ENCODE measurements around the gene KRTAP10-1.

Gene KRTAP10-1

DNA sequence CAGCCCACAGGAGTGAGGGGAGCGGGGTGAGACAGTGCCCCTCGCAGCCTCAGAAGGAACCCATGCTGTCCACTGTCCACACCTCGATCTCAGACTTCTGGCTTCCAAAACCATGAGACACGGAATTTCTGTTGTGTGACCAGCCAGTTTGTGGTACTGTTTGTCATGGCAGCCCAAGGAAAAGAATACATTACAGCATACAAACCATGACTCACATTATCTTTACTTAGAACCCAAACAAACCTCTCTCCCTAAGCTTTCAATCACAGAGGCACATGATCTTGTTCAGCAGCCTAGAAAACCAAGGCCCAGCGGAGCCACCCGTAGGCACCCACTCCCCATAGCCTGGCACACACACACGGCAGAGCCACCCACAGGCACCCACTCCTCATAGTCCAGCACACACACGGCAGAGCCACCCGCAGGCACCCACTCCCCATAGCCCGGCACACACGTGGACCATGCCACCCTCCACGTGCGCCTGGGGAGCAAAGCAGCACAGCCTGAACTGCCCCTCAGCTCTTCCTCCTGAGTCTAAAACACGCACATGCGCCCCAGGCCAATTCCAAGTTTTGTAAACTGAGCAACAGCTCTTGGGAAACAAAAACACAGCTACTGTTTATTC lies 33.1 kb upstream of the KRTAP10-1 start:
- TF ChIP-seq, protein P1, sequence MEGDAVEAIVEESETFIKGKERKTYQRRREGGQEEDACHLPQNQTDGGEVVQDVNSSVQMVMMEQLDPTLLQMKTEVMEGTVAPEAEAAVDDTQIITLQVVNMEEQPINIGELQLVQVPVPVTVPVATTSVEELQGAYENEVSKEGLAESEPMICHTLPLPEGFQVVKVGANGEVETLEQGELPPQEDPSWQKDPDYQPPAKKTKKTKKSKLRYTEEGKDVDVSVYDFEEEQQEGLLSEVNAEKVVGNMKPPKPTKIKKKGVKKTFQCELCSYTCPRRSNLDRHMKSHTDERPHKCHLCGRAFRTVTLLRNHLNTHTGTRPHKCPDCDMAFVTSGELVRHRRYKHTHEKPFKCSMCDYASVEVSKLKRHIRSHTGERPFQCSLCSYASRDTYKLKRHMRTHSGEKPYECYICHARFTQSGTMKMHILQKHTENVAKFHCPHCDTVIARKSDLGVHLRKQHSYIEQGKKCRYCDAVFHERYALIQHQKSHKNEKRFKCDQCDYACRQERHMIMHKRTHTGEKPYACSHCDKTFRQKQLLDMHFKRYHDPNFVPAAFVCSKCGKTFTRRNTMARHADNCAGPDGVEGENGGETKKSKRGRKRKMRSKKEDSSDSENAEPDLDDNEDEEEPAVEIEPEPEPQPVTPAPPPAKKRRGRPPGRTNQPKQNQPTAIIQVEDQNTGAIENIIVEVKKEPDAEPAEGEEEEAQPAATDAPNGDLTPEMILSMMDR (IDR thresholded peaks at IDR 0.05; ENCODE audit: low read depth, low read length): no peak
- no peak overlapping the region for H3K4me3 ChIP-seq (ENCODE audit: low read depth, low read length)

- no peak overlapping the region for H3K4me3 ChIP-seq (ENCODE audit: low read depth, low read length)
- TF ChIP-seq, protein P1 (IDR thresholded peaks at IDR 0.05; ENCODE audit: low read depth, low read length): no peak
Observed at GRCh38 chr21:44571844-44572782, 32.1 kb upstream of the KRTAP10-1 start.

DNA sequence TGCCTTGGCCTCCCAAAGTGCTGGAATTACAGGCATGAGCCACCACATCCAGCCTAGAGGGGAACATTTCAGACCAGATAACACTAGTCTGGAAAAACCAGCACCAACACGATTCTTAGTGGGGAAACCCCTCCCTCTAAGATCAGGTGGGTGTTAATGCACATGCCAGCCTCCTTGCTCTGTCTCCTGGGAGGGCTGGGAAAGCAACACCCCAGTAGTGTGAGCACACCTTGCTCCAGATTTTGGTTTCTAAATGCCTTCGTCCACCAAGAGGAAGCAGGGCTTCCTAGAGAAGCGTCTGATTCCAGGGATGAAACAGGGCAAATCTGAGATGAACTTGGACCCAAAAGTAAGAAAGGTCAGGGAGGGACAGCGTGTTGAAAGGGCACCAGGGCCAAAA lies 31.3 kb upstream of the KRTAP10-1 start:
- H3K4me3 ChIP-seq (ENCODE audit: low read depth, low read length): no peak overlapping the region
- TF ChIP-seq, protein P1 (IDR thresholded peaks at IDR 0.05; ENCODE audit: low read depth, low read length): no peak

GRCh38 chr21:44569861-44570517 lies 30.0 kb upstream of the KRTAP10-1 start:
- TF ChIP-seq, protein P1 (IDR thresholded peaks at IDR 0.05; ENCODE audit: low read depth, low read length): no peak
- no peak overlapping the region for H3K4me3 ChIP-seq (ENCODE audit: low read depth, low read length)

GRCh38 chr21:44568667-44569556 lies 28.9 kb upstream of the KRTAP10-1 start:
- TF ChIP-seq, protein P1 (IDR thresholded peaks at IDR 0.05; ENCODE audit: low read depth, low read length): no peak
- no peak overlapping the region for H3K4me3 ChIP-seq (ENCODE audit: low read depth, low read length)

- TF ChIP-seq, protein P1 (IDR thresholded peaks at IDR 0.05; ENCODE audit: low read depth, low read length): no peak
- H3K4me3 ChIP-seq (ENCODE audit: low read depth, low read length): no peak overlapping the region
Observed at GRCh38 chr21:44568261-44568660, 28.3 kb upstream of the KRTAP10-1 start.

All from WI38 (cell line).